ENCODE data around the gene PRELID3B.

The PRELID3B gene

GRCh38 chr20:59042151-59042795 is at the start of gene PRELID3B:
PRELID3B (minus strand) TSS chr20:59042786; CDS start chr20:59042730, 56 bp downstream.
- DNase-seq = peak; percentile 43

- peak; percentile 83 for DNase-seq
These were observed 45.3 kb upstream of the PRELID3B start for GRCh38 chr20:59087829-59088433.

- DNase-seq = peak; percentile 56
These were observed 44.3 kb upstream of the PRELID3B start for GRCh38 chr20:59086923-59087322.

- DNase-seq = peak; percentile 73
These were observed 41.7 kb upstream of the PRELID3B start for GRCh38 chr20:59084041-59084850.

GRCh38 chr20:59082981-59083380 is 40.4 kb upstream of the PRELID3B start:
- no peak for DNase-seq

GRCh38 chr20:59082077-59082740 is 39.6 kb upstream of the PRELID3B start:
- peak; percentile 80 for DNase-seq

- no peak for DNase-seq
These were observed 38.5 kb upstream of the PRELID3B start for GRCh38 chr20:59081036-59081435.

- peak; percentile 49 for DNase-seq
These were observed 35.6 kb upstream of the PRELID3B start for GRCh38 chr20:59078231-59078630.

GRCh38 chr20:59077705-59078104 is 35.1 kb upstream of the PRELID3B start:
- DNase-seq = no peak

GRCh38 chr20:59075934-59076508 is 33.4 kb upstream of the PRELID3B start:
- no peak for DNase-seq

- DNase-seq = no peak
These were observed 31.9 kb upstream of the PRELID3B start for GRCh38 chr20:59074456-59074855.

GRCh38 chr20:59073582-59073981 is 31.0 kb upstream of the PRELID3B start:
- no peak for DNase-seq

- no peak for DNase-seq
These were observed 28.6 kb upstream of the PRELID3B start for GRCh38 chr20:59071216-59071615.

- no peak for DNase-seq
These were observed 26.4 kb upstream of the PRELID3B start for GRCh38 chr20:59069026-59069425.

GRCh38 chr20:59068534-59068933 is 25.9 kb upstream of the PRELID3B start:
- DNase-seq = no peak

GRCh38 chr20:59064214-59064722 is 21.7 kb upstream of the PRELID3B start:
- peak; percentile 96 for DNase-seq

- DNase-seq = peak; percentile 91
These were observed 21.0 kb upstream of the PRELID3B start for GRCh38 chr20:59063358-59064213.

GRCh38 chr20:59062081-59062480 is 19.5 kb upstream of the PRELID3B start:
- DNase-seq = peak; percentile 96

GRCh38 chr20:59055302-59055701 is 12.7 kb upstream of the PRELID3B start:
- DNase-seq = peak; percentile 18

- DNase-seq = peak; percentile 76
These were observed 9.1 kb upstream of the PRELID3B start for GRCh38 chr20:59051666-59052185.

- DNase-seq = no peak
These were observed 7.9 kb upstream of the PRELID3B start for GRCh38 chr20:59050437-59050836.

- DNase-seq = no peak
These were observed 6.1 kb upstream of the PRELID3B start for GRCh38 chr20:59048681-59049030.
